Astrocyte (in vitro differentiated cells and primary cell): ENCODE data around the gene CCR6.

Experiments used
- EZH2 ChIP-seq: IDR thresholded peaks from 2 replicates; pipeline ENCODE4 v1.6.1; 2012; ENCODE audit warnings: mild to moderate bottlenecking, low read length, inconsistent platforms; ENCODE audit not compliant: insufficient read depth
- TF ChIP-seq, protein P1 (sequence below): IDR thresholded peaks from 2 replicates; pipeline ENCODE4 v1.5.1; 2011; ENCODE audit warnings: low read depth, mild to moderate bottlenecking, inconsistent platforms, low read length, moderate library complexity; ENCODE audit not compliant: insufficient read depth

DNA sequence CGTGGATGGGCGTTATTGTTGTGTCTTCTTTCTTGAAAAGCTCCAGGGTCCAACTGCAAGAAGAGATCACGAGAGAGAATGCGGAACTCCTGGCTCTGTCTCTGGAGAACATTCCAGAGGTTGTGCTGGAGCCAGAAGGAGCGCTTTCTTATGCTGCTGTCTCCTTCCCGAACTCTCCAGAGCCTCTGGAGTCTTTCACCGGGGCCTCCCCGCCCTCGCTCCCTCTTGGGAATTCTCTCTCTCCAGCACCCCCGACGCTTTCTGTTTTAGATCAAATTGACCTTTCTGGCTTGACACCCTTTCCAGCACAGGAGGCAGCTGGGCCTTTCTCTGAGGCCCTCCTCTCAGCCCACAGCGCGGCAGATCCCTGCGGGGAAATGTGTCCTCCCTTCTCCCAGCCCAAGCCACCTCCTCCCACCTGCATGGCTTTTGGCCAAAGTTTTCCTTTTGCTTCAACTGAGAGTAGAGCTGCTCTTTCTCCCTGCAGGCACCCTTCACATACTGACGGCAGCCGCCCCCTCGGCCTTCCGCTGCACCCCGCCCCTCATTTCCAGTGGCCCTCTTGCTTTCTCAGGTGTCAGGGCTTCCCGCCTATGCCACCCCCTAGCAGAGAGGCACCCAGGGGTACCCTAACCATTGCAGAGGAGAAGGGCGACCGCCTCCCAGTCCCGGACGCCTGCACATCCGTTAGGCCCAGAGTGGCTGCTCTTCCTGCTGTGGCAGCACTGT, 6.6 kb upstream of the CCR6 start:
- TF ChIP-seq, protein P1, sequence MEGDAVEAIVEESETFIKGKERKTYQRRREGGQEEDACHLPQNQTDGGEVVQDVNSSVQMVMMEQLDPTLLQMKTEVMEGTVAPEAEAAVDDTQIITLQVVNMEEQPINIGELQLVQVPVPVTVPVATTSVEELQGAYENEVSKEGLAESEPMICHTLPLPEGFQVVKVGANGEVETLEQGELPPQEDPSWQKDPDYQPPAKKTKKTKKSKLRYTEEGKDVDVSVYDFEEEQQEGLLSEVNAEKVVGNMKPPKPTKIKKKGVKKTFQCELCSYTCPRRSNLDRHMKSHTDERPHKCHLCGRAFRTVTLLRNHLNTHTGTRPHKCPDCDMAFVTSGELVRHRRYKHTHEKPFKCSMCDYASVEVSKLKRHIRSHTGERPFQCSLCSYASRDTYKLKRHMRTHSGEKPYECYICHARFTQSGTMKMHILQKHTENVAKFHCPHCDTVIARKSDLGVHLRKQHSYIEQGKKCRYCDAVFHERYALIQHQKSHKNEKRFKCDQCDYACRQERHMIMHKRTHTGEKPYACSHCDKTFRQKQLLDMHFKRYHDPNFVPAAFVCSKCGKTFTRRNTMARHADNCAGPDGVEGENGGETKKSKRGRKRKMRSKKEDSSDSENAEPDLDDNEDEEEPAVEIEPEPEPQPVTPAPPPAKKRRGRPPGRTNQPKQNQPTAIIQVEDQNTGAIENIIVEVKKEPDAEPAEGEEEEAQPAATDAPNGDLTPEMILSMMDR: no peak
- TF ChIP-seq EZH2: no peak
